K562 (cell line): Measurements from ENCODE around the gene KCNG1. TPM values are rescaled to one million over a fixed set of nuclear protein-coding genes. Genes with fewer than 3 reads are reported as not detected.

Experiments
- AFF1 ChIP-seq, 2 experiments: fragments of 450-650 bp; IDR thresholded peaks; 2 replicates each; pipeline ENCODE4 v1.6.1; 2018; ENCODE audit warnings: mild to moderate bottlenecking in 2 of 2, low read depth in 1 of 2; ENCODE audit not compliant: partially characterized antibody in 2 of 2
- CBX3 ChIP-seq, 2 experiments: IDR thresholded peaks; 1 replicate in 1 of 2; 2 replicates in 1 of 2; pipeline ENCODE4 v1.6.1; 2012; ENCODE audit warnings: inconsistent platforms in 2 of 2, low read length in 2 of 2, borderline replicate concordance in 1 of 2, control low read depth in 1 of 2
- ETV6 ChIP-seq, 3 experiments: fragments of 150-350 bp in 1 of 3; sonication (generic) in 1 of 3; formaldehyde crosslinking in 1 of 3; IDR thresholded peaks; 2 replicates each; pipeline versions ENCODE4 v1.6.1 to v1.8.0; 2014 to 2022; ENCODE audit warnings: borderline replicate concordance in 2 of 3, low read depth in 2 of 3, antibody characterized with exemption in 1 of 3, low read length in 1 of 3, mild to moderate bottlenecking in 1 of 3, missing genetic modification reagents in 1 of 3
- EZH2 ChIP-seq: IDR thresholded peaks from 2 replicates; pipeline ENCODE4 v1.6.1; 2012; ENCODE audit warnings: low read depth, mild to moderate bottlenecking, inconsistent platforms, low read length, borderline replicate concordance
- HLTF ChIP-seq: fragments of 450-650 bp; IDR thresholded peaks from 2 replicates; pipeline ENCODE4 v1.6.1; 2016
- KAT2B ChIP-seq: IDR thresholded peaks from one replicate; pipeline ENCODE4 v1.6.1; 2012; ENCODE audit warnings: low read depth, mild to moderate bottlenecking, control low read depth, inconsistent platforms, low read length, moderate library complexity
- L3MBTL2 ChIP-seq: fragments of 450-650 bp; IDR thresholded peaks from 2 replicates; pipeline ENCODE4 v1.6.1; 2016; ENCODE audit warnings: mild to moderate bottlenecking, moderate library complexity
- MEIS2 ChIP-seq: fragments of 450-650 bp; IDR thresholded peaks from 2 replicates; pipeline ENCODE4 v1.6.1; 2014; ENCODE audit warnings: mild to moderate bottlenecking; ENCODE audit not compliant: partially characterized antibody
- NR4A1 ChIP-seq, 2 experiments: fragments of 250-450 bp in 1 of 2; fragments of 450-650 bp in 1 of 2; sonication (Bioruptor Pico) in 1 of 2; IDR thresholded peaks; 2 replicates each; pipeline versions ENCODE4 v1.4.0 to v1.6.1; 2016 to 2020; ENCODE audit warnings: mild to moderate bottlenecking in 2 of 2, missing compliant biosample characterization in 1 of 2, missing genetic modification characterization in 1 of 2, moderate library complexity in 1 of 2
- POLR2AphosphoS5 ChIP-seq: IDR thresholded peaks from 2 replicates; pipeline ENCODE4 v1.6.1; 2011; ENCODE audit warnings: mild to moderate bottlenecking, low read depth, low read length, moderate library complexity; ENCODE audit not compliant: control insufficient read depth, insufficient read depth
- RBBP5 ChIP-seq: fragments of 200-600 bp; sonication (generic); IDR thresholded peaks from 2 replicates; pipeline ENCODE4 v1.6.1; 2012; ENCODE audit warnings: borderline replicate concordance, mild to moderate bottlenecking, low read length, control low read depth, inconsistent platforms; ENCODE audit not compliant: insufficient read depth, poor library complexity, severe bottlenecking
- SMARCA4 ChIP-seq: fragments of 450-650 bp; IDR thresholded peaks from 2 replicates; pipeline ENCODE4 v1.6.1; 2016
- SRSF7 ChIP-seq: fragments of 200-400 bp; formaldehyde crosslinking; optimal IDR thresholded peaks from 2 replicates; pipeline ENCODE3; 2017; ENCODE audit warnings: mild to moderate bottlenecking, low read depth, low read length
- STAG1 ChIP-seq: sonication (generic); formaldehyde crosslinking; IDR thresholded peaks from 2 replicates; pipeline ENCODE4 v1.5.0; 2020; ENCODE audit warnings: missing genetic modification reagents, borderline replicate concordance
- TBP ChIP-seq: optimal IDR thresholded peaks from 2 replicates; pipeline ENCODE3; 2011; ENCODE audit warnings: low read depth, low read length, improper control_type of control experiment
- TCF7 ChIP-seq: sonication (generic); IDR thresholded peaks from 2 replicates; pipeline ENCODE4 v1.6.1; 2016; ENCODE audit warnings: antibody characterized with exemption, borderline replicate concordance
- ZC3H4 ChIP-seq: sonication (generic); formaldehyde crosslinking; IDR thresholded peaks from 2 replicates; pipeline ENCODE4 v1.9.0; 2021; ENCODE audit warnings: missing genetic modification reagents, borderline replicate concordance
- ZNF184 ChIP-seq: sonication (generic); formaldehyde crosslinking; IDR thresholded peaks from 2 replicates; pipeline ENCODE4 v1.5.0; 2020; ENCODE audit warnings: missing genetic modification reagents
- polyA plus RNA-seq, 8 experiments: library from polyadenylated mRNA; depleted of rRNA in 4 of 8; stranded (reverse) in 5 of 8; unstranded in 3 of 8; fragments of >200 nt; fragmentation: Nextera tagmentation in 2 of 8; fragmentation: Illumina TruSeq in 1 of 8; extraction: Ambion mirVana in 2 of 8; extraction: Trizol in 1 of 8; gene quantifications; 2 replicates each; pipeline versions ENCODE4 v1.2.1 to v1.2.3, GENCODE V29; 2011 to 2014; ENCODE audit warnings: inconsistent platforms in 1 of 8, missing spikeins in 1 of 8
- total RNA-seq, 7 experiments: library from RNA; depleted of rRNA in 6 of 7; stranded (reverse); fragments of >200 nt in 6 of 7; fragmentation: Illumina TruSeq in 2 of 7; extraction: Trizol in 2 of 7; gene quantifications; 2 replicates each; pipeline versions ENCODE4 v1.2.1 to v1.2.3, GENCODE V29; 2011 to 2021; ENCODE audit warnings: low replicate concordance in 1 of 7
- TF ChIP-seq, protein P1 (sequence below): fragments of 450-650 bp; IDR thresholded peaks from 2 replicates; pipeline ENCODE4 v1.6.1; 2017; ENCODE audit warnings: antibody characterized with exemption
- TF ChIP-seq, protein P2 (sequence below): sonication (generic); formaldehyde crosslinking; IDR thresholded peaks from 2 replicates; pipeline ENCODE4 v1.4.0; 2020; ENCODE audit warnings: mild to moderate bottlenecking, missing genetic modification reagents

KCNG1 gene
- total and polyA plus RNA-seq, 9 of the 15 experiments (the other 6 are each of a cell fraction or from before 2014, with no cell fraction given) = 0.06 to 1.5 (median 0.22) TPM; not detected in 2

DNA sequence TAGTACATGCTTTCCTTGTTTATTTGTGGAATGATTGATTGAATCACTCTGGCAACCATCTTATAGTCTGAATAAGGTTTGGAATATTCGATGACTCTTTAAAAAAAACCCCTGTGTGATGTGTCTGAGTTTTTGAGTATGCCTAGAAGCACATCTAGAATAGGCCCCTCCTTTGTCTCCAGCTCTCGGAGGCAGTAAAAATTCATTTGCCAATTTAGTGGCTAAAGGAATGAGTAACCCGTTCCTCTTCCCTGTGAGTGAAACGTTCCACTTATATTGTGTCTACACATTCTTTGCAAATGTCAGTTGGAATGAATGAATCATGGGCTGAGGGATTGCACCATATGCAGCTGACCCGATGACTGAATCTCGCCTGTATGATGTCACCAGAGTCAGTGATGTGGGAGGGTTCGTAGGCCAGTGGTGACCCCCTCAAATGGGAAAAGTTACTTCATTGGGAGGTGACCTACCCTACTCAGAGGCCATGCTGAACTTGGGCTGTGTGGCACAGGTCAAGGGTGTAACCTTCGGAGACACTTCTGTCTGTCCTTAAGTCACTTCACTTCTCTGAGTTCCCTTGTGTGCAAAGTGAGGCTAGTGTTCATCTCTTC lies 42.7 kb downstream of the KCNG1 start (continued):
- TF ChIP-seq POLR2AphosphoS5 = no peak
- no peak for TF ChIP-seq L3MBTL2
- TF ChIP-seq TCF7 = no peak
- peak; percentile 47; the same call in 1 of the 2 replicates for TF ChIP-seq SMARCA4
- TF ChIP-seq ZC3H4 = no peak
- TF ChIP-seq RBBP5 = no peak
- TF ChIP-seq AFF1 (IDR thresholded peaks at IDR 0.05; ENCODE audit: low read depth in 1 of 2, partially characterized antibody in 2 of 2) = no peak
- no peak for TF ChIP-seq EZH2
- no peak for TF ChIP-seq KAT2B
- TF ChIP-seq STAG1 (CRISPR knock-in tag) = no peak
- no peak for TF ChIP-seq CBX3 (IDR thresholded peaks at IDR 0.05; ENCODE audit: borderline replicate concordance in 1 of 2, low read length in 2 of 2)
- TF ChIP-seq, protein P1, sequence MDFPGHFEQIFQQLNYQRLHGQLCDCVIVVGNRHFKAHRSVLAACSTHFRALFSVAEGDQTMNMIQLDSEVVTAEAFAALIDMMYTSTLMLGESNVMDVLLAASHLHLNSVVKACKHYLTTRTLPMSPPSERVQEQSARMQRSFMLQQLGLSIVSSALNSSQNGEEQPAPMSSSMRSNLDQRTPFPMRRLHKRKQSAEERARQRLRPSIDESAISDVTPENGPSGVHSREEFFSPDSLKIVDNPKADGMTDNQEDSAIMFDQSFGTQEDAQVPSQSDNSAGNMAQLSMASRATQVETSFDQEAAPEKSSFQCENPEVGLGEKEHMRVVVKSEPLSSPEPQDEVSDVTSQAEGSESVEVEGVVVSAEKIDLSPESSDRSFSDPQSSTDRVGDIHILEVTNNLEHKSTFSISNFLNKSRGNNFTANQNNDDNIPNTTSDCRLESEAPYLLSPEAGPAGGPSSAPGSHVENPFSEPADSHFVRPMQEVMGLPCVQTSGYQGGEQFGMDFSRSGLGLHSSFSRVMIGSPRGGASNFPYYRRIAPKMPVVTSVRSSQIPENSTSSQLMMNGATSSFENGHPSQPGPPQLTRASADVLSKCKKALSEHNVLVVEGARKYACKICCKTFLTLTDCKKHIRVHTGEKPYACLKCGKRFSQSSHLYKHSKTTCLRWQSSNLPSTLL = no peak
- no peak for TF ChIP-seq HLTF
- TF ChIP-seq SRSF7 = no peak
- no peak for TF ChIP-seq TBP
- TF ChIP-seq ZNF184 (CRISPR knock-in tag) = no peak
- TF ChIP-seq, protein P2, sequence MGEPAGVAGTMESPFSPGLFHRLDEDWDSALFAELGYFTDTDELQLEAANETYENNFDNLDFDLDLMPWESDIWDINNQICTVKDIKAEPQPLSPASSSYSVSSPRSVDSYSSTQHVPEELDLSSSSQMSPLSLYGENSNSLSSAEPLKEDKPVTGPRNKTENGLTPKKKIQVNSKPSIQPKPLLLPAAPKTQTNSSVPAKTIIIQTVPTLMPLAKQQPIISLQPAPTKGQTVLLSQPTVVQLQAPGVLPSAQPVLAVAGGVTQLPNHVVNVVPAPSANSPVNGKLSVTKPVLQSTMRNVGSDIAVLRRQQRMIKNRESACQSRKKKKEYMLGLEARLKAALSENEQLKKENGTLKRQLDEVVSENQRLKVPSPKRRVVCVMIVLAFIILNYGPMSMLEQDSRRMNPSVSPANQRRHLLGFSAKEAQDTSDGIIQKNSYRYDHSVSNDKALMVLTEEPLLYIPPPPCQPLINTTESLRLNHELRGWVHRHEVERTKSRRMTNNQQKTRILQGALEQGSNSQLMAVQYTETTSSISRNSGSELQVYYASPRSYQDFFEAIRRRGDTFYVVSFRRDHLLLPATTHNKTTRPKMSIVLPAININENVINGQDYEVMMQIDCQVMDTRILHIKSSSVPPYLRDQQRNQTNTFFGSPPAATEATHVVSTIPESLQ = no peak
- no peak for TF ChIP-seq NR4A1 (CRISPR knock-in tag; IDR thresholded peaks at IDR 0.05)
- TF ChIP-seq NR4A1 (tag; IDR thresholded peaks at IDR 0.05) = no peak
- peak; percentile 71 for TF ChIP-seq MEIS2
- no peak for TF ChIP-seq ETV6 (IDR thresholded peaks at IDR 0.05; ENCODE audit: borderline replicate concordance in 1 of 2, low read depth in 2 of 2, low read length in 1 of 2)
- TF ChIP-seq ETV6 (CRISPR knock-in tag; IDR thresholded peaks at IDR 0.05; ENCODE audit: borderline replicate concordance) = no peak
